Activated T-helper 1 cell treated with anti-CD3 and anti-CD28 coated beads, Interleukin-2, amount 50 U/mL, for 16 hours (primary cell): ENCODE measurements around the gene TXNIP.

ENCODE experiments used
- DNase-seq, 2 donors: peaks; one replicate each; pipeline ENCODE4 v3.0.0-alpha.2; 2020; ENCODE audit warnings: low read depth in 1 of 2, low spot score in 1 of 2

TXNIP gene

DNA sequence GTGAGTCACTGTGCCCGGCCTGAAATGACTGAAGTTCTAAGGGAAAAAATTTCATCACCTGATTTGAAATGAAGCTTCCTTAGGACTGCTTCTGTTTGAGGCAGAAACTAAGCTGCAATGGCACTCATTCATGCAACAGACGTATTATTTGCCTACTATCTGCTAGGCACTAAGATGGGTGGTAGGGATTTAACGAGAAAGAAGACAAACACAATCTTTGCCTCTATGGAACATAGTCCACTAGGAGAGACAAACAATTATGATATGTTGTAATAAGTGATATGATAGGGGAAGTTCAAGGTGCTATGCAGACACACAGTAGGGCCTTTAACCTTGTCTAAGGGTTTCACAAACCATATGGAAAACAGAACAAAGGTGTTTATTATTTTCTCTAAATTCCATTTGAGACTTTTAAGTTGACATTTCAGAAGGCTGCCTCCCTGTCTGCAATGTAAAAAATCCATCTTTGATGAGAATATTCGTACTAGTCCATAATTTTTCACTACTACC, 49.8 kb downstream of the TXNIP start:
- no peak for DNase-seq

DNA sequence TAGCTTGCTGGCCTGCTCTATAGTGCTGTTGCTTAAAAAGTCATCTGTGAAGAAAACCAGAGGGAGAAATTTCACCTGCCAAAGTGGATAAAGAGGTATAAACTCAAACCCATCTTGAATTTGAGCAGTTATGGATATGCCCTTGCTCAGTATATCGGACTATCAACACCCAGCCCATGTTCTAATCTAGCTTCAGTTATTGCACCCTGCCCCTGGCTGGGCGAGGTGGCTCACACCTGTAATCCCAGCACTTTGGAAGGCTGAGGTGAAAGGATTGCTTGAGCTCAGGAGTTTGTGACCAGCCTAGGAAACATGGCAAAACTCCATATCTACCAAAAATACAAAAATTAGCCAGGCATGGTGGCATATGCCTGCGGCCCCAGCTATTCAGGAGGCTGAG, 51.8 kb downstream of the TXNIP start:
- DNase-seq = no peak

DNA sequence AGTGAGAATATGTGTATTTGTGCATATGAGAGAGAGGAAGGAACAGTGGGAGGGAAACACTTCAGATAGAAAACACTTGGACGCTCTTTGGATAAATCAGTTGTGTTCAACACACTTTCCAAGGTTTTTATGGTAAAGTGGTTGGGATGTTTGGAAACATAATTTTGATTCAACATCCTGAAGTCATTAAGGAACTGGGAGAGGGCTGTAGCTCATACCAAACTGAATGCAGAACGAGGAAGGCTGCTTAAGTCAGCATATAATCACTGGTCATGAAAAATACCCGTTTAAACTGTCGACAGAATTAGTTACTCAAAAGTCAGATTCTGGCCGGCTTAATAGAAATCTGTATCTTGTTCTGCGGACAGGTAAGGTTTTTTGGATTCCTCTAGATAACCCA, 53.5 kb downstream of the TXNIP start:
- DNase-seq = no peak
